ENCODE results near the gene FAM185A.
"Not testable (repeated sequence)": the region's sequence is repeated elsewhere in the genome, so short reads cannot be mapped to it uniquely, and the experiment has no call there.

The FAM185A gene

GRCh38 chr7:102821994-102822747 lies 73.4 kb downstream of the FAM185A start:
- H3K4me3 ChIP-seq (ENCODE audit: low read depth, low read length), result no peak overlapping the region
- DNase-seq (ENCODE audit: low read depth), result no peak

- H3K4me3 ChIP-seq (ENCODE audit: low read depth, low read length), result no peak overlapping the region
- no peak for DNase-seq (ENCODE audit: low read depth)
Measured at GRCh38 chr7:102823390-102824119, 74.8 kb downstream of the FAM185A start.

GRCh38 chr7:102828286-102828685 lies 79.5 kb downstream of the FAM185A start:
- no peak overlapping the region for H3K4me3 ChIP-seq (ENCODE audit: low read depth, low read length)
- no peak for DNase-seq (ENCODE audit: low read depth)

GRCh38 chr7:102829075-102829474 lies 80.3 kb downstream of the FAM185A start:
- DNase-seq (ENCODE audit: low read depth), result no peak
- no peak overlapping the region for H3K4me3 ChIP-seq (ENCODE audit: low read depth, low read length)

- H3K4me3 ChIP-seq (ENCODE audit: low read depth, low read length), result no peak overlapping the region
- DNase-seq (ENCODE audit: low read depth), result no peak
Measured at GRCh38 chr7:102830197-102830596, 81.4 kb downstream of the FAM185A start.

- DNase-seq (ENCODE audit: low read depth), result no peak
- no peak overlapping the region for H3K4me3 ChIP-seq (ENCODE audit: low read depth, low read length)
Measured at GRCh38 chr7:102832674-102833073, 83.9 kb downstream of the FAM185A start.

- H3K4me3 ChIP-seq (ENCODE audit: low read depth, low read length), result no peak overlapping the region
- no peak for DNase-seq (ENCODE audit: low read depth)
Measured at GRCh38 chr7:102833343-102833742, 84.5 kb downstream of the FAM185A start.

GRCh38 chr7:102834466-102834865 lies 85.7 kb downstream of the FAM185A start:
- DNase-seq (ENCODE audit: low read depth), result no peak
- no peak overlapping the region for H3K4me3 ChIP-seq (ENCODE audit: low read depth, low read length)

- DNase-seq (ENCODE audit: low read depth), result peak; percentile 73
Measured at GRCh38 chr7:102834999-102835398, 86.2 kb downstream of the FAM185A start.

GRCh38 chr7:102836191-102836919 lies 87.6 kb downstream of the FAM185A start:
- no peak overlapping the region for H3K4me3 ChIP-seq (ENCODE audit: low read depth, low read length)
- peak; percentile 66 for DNase-seq (ENCODE audit: low read depth)

More at GRCh38 chr7:102834999-102835398, 86.2 kb downstream of the FAM185A start:
- no peak overlapping the region for H3K4me3 ChIP-seq (ENCODE audit: low read depth, low read length)

GRCh38 chr7:102836977-102837376 lies 88.2 kb downstream of the FAM185A start:
- no peak overlapping the region for H3K4me3 ChIP-seq (ENCODE audit: low read depth, low read length)
- no peak for DNase-seq (ENCODE audit: low read depth)

- H3K4me3 ChIP-seq (ENCODE audit: low read depth, low read length), result no peak overlapping the region
- DNase-seq (ENCODE audit: low read depth), result no peak
Measured at GRCh38 chr7:102837802-102838201, 89.0 kb downstream of the FAM185A start.

- not testable (repeated sequence) for H3K4me3 ChIP-seq (ENCODE audit: low read depth, low read length); DNase-seq (ENCODE audit: low read depth)
Measured at GRCh38 chr7:102838572-102839101, 89.8 kb downstream of the FAM185A start.

- DNase-seq (ENCODE audit: low read depth), result no peak
- no peak overlapping the region for H3K4me3 ChIP-seq (ENCODE audit: low read depth, low read length)
Measured at GRCh38 chr7:102840404-102840803, 91.6 kb downstream of the FAM185A start.

GRCh38 chr7:102841290-102841689 lies 92.5 kb downstream of the FAM185A start:
- H3K4me3 ChIP-seq (ENCODE audit: low read depth, low read length), result no peak overlapping the region
- peak; percentile 45 for DNase-seq (ENCODE audit: low read depth)

GRCh38 chr7:102842284-102842683 lies 93.5 kb downstream of the FAM185A start:
- no peak for DNase-seq (ENCODE audit: low read depth)
- no peak overlapping the region for H3K4me3 ChIP-seq (ENCODE audit: low read depth, low read length)

- no peak for DNase-seq (ENCODE audit: low read depth)
- no peak overlapping the region for H3K4me3 ChIP-seq (ENCODE audit: low read depth, low read length)
Measured at GRCh38 chr7:102843850-102844249, 95.1 kb downstream of the FAM185A start.

- no peak for DNase-seq (ENCODE audit: low read depth)
Measured at GRCh38 chr7:102845346-102845745, 96.5 kb downstream of the FAM185A start.

GRCh38 chr7:102849079-102849478 lies 100.3 kb downstream of the FAM185A start:
- no peak overlapping the region for H3K4me3 ChIP-seq (ENCODE audit: low read depth, low read length)
- no peak for DNase-seq (ENCODE audit: low read depth)

More at GRCh38 chr7:102845346-102845745, 96.5 kb downstream of the FAM185A start:
- no peak overlapping the region for H3K4me3 ChIP-seq (ENCODE audit: low read depth, low read length)

GRCh38 chr7:102849538-102849937 lies 100.7 kb downstream of the FAM185A start:
- H3K4me3 ChIP-seq (ENCODE audit: low read depth, low read length), result no peak overlapping the region
- DNase-seq (ENCODE audit: low read depth), result no peak

Data from skeletal muscle cell (primary cell).